ENCODE measurements around the gene DYRK3. TPM values are rescaled to one million over a fixed set of nuclear protein-coding genes. Genes with fewer than 3 reads are reported as not detected.
A peak's percentile ranks its signal among the peaks of the same experiment; 100 is the strongest.

DYRK3 gene
- total and polyA plus RNA-seq, 9 of the 15 experiments (the other 6 are each of a cell fraction or from before 2014, with no cell fraction given): 4.5 to 33.7 (median 25.7) TPM

DNA sequence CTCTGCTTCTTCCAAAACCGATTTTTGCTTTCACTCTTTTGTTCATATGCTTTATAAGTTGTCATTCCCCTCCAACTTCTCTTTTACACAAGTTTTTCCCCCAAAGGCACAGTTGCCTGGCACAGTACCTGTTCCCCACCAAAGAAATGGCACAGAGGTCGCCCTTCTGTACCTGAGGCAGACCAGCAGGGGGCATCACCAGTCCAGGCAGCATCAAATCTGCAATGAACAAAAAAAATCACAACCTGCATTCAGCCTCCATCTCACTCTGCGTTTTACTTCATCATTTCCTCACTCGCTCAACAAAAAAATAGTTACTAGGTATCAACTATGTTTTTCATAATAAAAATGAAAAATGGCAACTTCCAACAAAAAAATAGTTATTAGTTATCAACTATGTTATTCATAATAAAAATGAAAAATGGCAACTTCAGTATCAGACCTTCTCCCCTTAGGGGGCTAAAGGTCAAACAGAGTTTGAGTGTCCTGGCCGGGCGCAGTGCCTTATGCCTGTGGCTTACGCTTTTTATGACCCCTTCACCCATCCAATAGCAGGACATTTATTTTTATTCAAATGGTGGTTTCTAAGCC is 27.1 kb upstream of the DYRK3 start (continued):
- TF ChIP-seq, protein P1, sequence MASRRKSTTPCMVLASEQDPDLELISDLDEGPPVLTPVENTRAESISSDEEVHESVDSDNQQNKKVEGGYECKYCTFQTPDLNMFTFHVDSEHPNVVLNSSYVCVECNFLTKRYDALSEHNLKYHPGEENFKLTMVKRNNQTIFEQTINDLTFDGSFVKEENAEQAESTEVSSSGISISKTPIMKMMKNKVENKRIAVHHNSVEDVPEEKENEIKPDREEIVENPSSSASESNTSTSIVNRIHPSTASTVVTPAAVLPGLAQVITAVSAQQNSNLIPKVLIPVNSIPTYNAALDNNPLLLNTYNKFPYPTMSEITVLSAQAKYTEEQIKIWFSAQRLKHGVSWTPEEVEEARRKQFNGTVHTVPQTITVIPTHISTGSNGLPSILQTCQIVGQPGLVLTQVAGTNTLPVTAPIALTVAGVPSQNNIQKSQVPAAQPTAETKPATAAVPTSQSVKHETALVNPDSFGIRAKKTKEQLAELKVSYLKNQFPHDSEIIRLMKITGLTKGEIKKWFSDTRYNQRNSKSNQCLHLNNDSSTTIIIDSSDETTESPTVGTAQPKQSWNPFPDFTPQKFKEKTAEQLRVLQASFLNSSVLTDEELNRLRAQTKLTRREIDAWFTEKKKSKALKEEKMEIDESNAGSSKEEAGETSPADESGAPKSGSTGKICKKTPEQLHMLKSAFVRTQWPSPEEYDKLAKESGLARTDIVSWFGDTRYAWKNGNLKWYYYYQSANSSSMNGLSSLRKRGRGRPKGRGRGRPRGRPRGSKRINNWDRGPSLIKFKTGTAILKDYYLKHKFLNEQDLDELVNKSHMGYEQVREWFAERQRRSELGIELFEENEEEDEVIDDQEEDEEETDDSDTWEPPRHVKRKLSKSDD (conservative IDR thresholded peaks at IDR 0.05; ENCODE audit: low read length): no peak
- no peak for TF ChIP-seq U2AF2 (optimal IDR thresholded peaks at IDR 0.05; ENCODE audit: low read depth, low read length)
- TF ChIP-seq RCOR1 (IDR thresholded peaks at IDR 0.05; ENCODE audit: borderline replicate concordance in 1 of 2, low read depth in 2 of 2, low read length in 2 of 2): peak; percentile 49 to 70; a peak in 1 of 4 replicates
- TF ChIP-seq, protein P2, sequence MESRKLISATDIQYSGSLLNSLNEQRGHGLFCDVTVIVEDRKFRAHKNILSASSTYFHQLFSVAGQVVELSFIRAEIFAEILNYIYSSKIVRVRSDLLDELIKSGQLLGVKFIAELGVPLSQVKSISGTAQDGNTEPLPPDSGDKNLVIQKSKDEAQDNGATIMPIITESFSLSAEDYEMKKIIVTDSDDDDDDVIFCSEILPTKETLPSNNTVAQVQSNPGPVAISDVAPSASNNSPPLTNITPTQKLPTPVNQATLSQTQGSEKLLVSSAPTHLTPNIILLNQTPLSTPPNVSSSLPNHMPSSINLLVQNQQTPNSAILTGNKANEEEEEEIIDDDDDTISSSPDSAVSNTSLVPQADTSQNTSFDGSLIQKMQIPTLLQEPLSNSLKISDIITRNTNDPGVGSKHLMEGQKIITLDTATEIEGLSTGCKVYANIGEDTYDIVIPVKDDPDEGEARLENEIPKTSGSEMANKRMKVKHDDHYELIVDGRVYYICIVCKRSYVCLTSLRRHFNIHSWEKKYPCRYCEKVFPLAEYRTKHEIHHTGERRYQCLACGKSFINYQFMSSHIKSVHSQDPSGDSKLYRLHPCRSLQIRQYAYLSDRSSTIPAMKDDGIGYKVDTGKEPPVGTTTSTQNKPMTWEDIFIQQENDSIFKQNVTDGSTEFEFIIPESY (CRISPR knock-in tag; IDR thresholded peaks at IDR 0.05): no peak
- TF ChIP-seq, protein P3, sequence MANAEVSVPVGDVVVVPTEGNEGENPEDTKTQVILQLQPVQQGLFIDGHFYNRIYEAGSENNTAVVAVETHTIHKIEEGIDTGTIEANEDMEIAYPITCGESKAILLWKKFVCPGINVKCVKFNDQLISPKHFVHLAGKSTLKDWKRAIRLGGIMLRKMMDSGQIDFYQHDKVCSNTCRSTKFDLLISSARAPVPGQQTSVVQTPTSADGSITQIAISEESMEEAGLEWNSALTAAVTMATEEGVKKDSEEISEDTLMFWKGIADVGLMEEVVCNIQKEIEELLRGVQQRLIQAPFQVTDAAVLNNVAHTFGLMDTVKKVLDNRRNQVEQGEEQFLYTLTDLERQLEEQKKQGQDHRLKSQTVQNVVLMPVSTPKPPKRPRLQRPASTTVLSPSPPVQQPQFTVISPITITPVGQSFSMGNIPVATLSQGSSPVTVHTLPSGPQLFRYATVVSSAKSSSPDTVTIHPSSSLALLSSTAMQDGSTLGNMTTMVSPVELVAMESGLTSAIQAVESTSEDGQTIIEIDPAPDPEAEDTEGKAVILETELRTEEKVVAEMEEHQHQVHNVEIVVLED (CRISPR knock-in tag; IDR thresholded peaks at IDR 0.05): no peak
- peak; percentile 38; the same call in 1 of the 2 replicates for TF ChIP-seq CTBP1 (IDR thresholded peaks at IDR 0.05; ENCODE audit: borderline replicate concordance)
- TF ChIP-seq JUND (IDR thresholded peaks at IDR 0.05; ENCODE audit: borderline replicate concordance, low read depth, low read length): 0 out of 2 replicates have a peak, but pooled peaks have one; percentile 15
- TF ChIP-seq JUND (tag; IDR thresholded peaks at IDR 0.05; ENCODE audit: borderline replicate concordance, low read depth, low read length): no peak; the same call in 2 of the 3 replicates
- TF ChIP-seq BRD9 (IDR thresholded peaks at IDR 0.05; ENCODE audit: low read depth, partially characterized antibody): no peak
- TF ChIP-seq RBM39 (optimal IDR thresholded peaks at IDR 0.05; ENCODE audit: low read depth, low read length): no peak
- TF ChIP-seq, protein P4, sequence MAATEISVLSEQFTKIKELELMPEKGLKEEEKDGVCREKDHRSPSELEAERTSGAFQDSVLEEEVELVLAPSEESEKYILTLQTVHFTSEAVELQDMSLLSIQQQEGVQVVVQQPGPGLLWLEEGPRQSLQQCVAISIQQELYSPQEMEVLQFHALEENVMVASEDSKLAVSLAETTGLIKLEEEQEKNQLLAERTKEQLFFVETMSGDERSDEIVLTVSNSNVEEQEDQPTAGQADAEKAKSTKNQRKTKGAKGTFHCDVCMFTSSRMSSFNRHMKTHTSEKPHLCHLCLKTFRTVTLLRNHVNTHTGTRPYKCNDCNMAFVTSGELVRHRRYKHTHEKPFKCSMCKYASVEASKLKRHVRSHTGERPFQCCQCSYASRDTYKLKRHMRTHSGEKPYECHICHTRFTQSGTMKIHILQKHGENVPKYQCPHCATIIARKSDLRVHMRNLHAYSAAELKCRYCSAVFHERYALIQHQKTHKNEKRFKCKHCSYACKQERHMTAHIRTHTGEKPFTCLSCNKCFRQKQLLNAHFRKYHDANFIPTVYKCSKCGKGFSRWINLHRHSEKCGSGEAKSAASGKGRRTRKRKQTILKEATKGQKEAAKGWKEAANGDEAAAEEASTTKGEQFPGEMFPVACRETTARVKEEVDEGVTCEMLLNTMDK (IDR thresholded peaks at IDR 0.05; ENCODE audit: borderline replicate concordance, insufficient read depth, low read depth, low read length, poor library complexity, severe bottlenecking): peak; percentile 47
- TF ChIP-seq, protein P5, sequence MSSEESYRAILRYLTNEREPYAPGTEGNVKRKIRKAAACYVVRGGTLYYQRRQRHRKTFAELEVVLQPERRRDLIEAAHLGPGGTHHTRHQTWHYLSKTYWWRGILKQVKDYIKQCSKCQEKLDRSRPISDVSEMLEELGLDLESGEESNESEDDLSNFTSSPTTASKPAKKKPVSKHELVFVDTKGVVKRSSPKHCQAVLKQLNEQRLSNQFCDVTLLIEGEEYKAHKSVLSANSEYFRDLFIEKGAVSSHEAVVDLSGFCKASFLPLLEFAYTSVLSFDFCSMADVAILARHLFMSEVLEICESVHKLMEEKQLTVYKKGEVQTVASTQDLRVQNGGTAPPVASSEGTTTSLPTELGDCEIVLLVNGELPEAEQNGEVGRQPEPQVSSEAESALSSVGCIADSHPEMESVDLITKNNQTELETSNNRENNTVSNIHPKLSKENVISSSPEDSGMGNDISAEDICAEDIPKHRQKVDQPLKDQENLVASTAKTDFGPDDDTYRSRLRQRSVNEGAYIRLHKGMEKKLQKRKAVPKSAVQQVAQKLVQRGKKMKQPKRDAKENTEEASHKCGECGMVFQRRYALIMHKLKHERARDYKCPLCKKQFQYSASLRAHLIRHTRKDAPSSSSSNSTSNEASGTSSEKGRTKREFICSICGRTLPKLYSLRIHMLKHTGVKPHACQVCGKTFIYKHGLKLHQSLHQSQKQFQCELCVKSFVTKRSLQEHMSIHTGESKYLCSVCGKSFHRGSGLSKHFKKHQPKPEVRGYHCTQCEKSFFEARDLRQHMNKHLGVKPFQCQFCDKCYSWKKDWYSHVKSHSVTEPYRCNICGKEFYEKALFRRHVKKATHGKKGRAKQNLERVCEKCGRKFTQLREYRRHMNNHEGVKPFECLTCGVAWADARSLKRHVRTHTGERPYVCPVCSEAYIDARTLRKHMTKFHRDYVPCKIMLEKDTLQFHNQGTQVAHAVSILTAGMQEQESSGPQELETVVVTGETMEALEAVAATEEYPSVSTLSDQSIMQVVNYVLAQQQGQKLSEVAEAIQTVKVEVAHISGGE (CRISPR knock-in tag; IDR thresholded peaks at IDR 0.05): peak in 1 of 3 experiments; percentile 21; a peak in 1 of 6 replicates
- no peak for TF ChIP-seq SMARCA4 (IDR thresholded peaks at IDR 0.05)
- TF ChIP-seq COPS2 (conservative IDR thresholded peaks at IDR 0.05): no peak
